GM19193 (cell line): Measurements from ENCODE around the gene ZNF784.

ENCODE experiments used
- POLR2A ChIP-seq: IDR thresholded peaks from 4 replicates; pipeline ENCODE4 v1.6.1; 2011; ENCODE audit not compliant: insufficient read depth, insufficient read length; ENCODE audit errors: extremely low read depth

ZNF784 gene

DNA sequence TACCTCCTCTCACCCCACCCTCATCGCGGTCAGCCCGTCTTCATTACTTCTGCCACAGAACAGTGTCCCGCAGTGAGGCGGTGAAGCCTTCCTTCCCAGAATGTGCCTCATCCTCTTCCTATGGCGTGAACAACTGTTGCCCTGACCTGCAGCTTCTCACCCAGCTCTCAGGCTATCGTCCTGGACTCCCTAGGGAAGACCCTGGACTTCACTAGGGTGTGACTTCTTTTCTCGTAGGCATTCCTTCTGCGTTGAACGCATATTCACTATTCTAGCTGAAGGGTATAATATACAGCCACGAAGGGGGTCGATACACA lies 17.9 kb downstream of the ZNF784 start:
- TF ChIP-seq POLR2A = no peak

DNA sequence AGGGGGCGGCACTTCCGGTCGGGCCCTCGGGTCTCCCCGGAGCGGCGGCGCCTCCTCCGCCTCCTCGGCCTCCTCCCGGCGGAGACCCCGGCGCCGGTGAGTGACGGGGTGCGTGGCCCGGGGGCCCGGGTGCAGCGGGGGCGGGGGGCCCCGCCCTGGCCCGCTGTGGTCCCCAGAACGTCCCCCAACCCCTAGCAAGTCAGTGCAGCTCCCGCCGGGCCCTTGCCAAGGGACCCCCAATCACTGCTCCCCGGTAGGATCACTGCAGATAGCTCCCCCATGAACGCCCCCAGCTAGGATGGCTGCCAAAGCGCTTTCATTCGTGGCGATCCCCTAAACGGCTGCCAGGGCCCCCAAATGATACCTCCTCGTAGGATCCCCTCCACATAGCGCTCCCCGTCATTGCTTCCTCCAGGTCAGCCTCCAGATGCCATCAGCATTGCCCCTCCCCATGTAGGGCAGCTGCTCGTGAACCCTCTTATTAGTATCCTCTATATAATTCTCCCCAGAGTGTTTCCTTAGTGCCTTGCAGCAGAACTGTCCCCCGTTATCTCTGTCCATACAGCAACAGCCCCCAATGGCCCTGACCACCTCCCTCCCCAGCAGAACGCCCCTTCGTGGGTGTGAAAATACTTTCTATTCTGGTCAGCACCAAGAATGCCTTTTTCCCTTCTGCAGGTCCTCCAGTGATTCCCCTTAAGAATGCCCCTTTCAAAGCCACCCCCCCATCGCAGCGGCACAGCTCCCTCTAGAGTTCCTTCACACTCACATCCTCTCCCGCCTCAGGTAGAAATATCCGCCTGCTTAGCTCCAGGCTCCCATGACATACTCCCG lies 18.5 kb downstream of the ZNF784 start, which contains the start of gene ZNF865:
ZNF865 (plus strand) TSS at position 11 of the 834 bp plus-strand sequence. CDS start 7,972 bp downstream, outside the sequence.
- TF ChIP-seq POLR2A = peak; percentile 55

- TF ChIP-seq POLR2A = no peak
These were observed 19.1 kb downstream of the ZNF784 start for GRCh38 chr19:55605207-55605636.

DNA sequence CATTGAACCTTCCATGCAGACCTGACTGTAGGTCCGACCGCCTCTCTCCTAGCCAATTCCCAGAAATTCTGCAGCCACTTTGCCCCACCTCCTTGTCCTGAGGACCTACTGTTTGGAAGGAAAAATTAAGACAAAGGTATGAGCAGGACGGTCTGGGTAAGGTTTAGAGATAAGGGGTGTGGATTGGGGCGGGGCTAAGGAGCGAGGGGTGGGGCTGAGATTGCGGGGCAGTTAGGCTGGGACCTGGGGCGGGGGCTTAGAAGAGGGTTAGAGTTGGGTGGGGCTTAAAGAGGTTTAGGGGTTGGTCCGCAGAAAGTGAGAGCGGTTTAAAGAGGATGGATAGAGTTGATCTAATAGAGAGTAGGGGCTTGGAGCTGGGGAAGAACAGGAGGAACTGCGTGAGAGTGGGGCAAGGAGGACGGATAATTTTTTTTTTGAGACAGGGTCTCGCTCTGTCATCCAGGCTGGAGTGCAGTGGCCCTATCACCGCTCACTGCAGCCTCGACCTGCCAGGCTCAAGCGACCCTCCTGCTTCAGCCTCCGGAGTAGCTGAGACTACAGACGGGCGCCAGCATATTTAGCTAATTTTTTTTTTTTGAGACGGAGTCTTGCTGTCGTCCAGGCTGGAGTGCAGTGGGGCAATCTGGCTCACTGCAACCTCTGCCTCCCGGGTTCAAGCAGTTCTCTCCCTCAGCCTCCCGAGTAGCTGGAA lies 20.6 kb downstream of the ZNF784 start:
- no peak for TF ChIP-seq POLR2A

DNA sequence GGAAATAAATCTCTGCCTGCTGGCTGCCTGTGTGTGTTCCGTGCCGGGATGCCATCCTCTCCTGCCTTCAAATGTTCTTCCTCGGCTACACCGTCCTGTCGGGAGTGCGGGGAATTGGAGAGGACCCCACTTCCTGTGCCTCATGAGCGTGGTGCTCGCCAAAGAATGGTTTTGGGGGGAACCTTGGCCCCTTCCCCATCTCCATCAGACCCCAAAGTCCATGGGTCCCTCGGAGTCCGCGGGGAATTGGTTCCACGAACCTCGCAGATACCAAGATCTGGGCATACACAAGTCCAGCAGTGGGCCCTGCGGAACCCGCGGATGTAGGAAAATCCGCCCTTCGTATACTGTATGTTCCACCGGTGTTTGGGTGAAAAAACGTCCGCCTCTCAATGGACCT lies 21.3 kb downstream of the ZNF784 start:
- no peak for TF ChIP-seq POLR2A

- TF ChIP-seq POLR2A = no peak
These were observed 22.0 kb downstream of the ZNF784 start for GRCh38 chr19:55602104-55603001.

DNA sequence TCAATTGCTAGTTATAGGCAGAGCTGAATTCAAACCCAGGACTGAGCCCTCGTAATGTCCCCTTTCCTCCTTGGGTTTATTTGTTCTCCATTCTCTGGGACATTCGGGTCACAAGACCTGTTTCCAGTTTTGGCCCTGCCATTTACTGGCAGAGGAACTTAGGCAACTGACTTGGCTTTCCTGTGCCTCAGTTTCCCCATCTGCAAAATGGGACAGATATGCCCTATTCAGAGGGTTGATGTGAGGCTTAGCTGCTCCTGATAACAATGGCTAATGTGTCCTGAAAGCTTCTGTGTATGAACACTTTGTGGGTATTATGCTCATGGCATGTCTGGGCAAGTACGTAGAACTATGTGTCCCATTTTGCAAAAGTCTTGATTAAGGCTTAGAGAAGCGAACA lies 23.3 kb downstream of the ZNF784 start:
- no peak for TF ChIP-seq POLR2A

GRCh38 chr19:55600662-55601028 lies 23.7 kb downstream of the ZNF784 start:
- peak; percentile 39 for TF ChIP-seq POLR2A

DNA sequence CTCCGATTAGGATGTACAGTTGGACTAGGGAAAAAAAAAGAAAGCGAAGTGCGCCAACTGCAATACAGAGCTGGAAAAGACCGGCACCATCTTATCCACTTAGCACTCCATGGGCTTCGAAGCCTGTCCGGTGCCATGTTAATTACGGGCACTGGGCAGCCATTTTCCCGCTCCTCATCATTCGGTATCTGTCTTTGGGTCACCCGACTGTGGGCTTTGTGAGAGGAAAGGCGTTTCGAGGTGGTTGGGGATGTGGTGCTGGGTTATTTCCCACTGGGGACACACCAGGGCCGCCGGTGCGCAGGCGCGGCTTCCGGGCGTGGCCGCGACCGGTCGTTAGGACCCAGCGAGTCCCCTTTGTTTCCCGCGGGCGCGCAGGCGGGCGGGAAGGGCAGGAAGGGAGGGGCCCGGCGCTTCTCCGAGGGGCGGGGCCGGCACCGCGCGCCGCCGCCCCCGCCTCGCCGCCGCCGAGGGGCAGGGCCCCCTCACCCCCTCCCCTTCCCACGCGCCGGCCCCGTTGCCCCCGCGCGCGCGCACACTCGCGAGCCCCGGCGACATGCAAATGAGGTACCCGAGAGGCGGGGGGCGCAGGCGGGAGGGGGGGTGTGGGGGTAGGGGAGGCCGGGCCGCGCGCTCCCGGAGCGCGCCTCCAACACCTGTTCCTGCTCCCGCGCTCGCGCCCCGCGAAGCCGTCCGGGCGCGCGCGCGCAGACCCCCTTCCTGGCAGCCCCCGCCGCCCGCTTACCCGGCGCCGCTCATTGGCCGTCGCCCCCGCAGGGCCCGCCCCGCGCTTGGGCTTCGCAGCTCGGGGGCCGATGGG lies 24.3 kb downstream of the ZNF784 start, which contains the start of gene ZNF524:
ZNF524 (plus strand) TSS at position 447 of the 820 bp plus-strand sequence. CDS start 1,825 bp downstream, outside the sequence.
- peak; percentile 29 for TF ChIP-seq POLR2A

DNA sequence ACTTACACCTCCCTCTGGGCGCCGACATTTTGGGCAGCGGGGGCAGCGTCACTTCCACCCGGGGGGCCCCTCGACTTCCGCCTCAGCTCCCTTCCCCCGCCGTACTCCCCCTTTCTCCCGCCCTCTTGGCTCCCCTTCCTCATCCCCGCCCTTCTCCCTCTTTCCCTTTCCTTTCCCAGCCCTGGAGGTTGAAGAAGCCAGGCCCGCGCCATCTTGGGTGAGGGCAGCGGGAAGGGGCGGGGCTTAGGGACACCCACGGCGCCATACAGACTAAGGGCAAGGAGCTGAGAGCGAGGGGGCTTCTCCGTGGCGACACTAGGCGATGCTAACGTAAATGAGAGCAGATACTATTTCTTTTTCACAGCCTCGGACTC lies 24.9 kb downstream of the ZNF784 start, which contains the start of gene FIZ1:
FIZ1 (minus strand) TSS at position 50 of the 374 bp plus-strand sequence. CDS start 1,652 bp downstream, outside the sequence.
- no peak for TF ChIP-seq POLR2A

- TF ChIP-seq POLR2A = peak; percentile 66
These were observed 25.5 kb downstream of the ZNF784 start for GRCh38 chr19:55598719-55599467.

- no peak for TF ChIP-seq POLR2A
These were observed 26.3 kb downstream of the ZNF784 start for GRCh38 chr19:55598034-55598433.

- TF ChIP-seq POLR2A = no peak
These were observed 26.9 kb downstream of the ZNF784 start for GRCh38 chr19:55597501-55597921.
